ENCODE data around the gene ABCC5.

DNA sequence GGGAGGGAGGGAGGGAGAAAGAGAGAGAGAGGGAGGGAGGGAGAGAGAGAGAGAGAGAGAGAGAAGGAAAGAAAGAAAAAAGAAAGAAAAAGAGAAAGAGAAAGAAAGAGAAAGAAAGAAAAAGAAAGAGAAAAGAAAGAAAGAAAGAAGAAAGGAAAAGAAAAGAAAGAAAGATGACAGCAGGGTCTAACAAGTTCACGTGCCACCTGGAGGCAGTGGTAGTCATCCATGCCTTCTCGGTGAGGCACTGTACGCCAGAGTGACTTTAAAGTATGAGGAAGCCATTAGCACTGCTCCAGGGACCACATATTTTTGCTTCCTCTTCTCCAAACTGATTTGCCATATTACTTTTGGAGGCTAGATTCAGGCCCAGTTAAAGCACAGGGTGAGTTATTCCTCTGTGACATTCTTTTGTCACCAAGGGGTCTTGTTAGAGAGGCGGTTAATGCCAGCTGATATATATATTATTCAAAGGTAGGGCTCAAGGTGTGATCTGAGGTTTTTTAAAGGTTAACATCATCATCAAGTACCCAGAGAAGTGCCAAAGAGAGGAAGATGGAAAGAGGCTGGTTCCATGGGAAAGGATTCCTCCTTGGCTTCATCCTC lies 13.6 kb upstream of the ABCC5 start, which contains the start of gene HTR3D:
- TF ChIP-seq, protein P1, sequence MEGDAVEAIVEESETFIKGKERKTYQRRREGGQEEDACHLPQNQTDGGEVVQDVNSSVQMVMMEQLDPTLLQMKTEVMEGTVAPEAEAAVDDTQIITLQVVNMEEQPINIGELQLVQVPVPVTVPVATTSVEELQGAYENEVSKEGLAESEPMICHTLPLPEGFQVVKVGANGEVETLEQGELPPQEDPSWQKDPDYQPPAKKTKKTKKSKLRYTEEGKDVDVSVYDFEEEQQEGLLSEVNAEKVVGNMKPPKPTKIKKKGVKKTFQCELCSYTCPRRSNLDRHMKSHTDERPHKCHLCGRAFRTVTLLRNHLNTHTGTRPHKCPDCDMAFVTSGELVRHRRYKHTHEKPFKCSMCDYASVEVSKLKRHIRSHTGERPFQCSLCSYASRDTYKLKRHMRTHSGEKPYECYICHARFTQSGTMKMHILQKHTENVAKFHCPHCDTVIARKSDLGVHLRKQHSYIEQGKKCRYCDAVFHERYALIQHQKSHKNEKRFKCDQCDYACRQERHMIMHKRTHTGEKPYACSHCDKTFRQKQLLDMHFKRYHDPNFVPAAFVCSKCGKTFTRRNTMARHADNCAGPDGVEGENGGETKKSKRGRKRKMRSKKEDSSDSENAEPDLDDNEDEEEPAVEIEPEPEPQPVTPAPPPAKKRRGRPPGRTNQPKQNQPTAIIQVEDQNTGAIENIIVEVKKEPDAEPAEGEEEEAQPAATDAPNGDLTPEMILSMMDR (IDR thresholded peaks at IDR 0.05; ENCODE audit: insufficient read depth, low read depth, low read length): no peak
- TF ChIP-seq EZH2 (IDR thresholded peaks at IDR 0.05; ENCODE audit: insufficient read depth, low read length): no peak

Measured in astrocyte (in vitro differentiated cells and primary cell).